CD4-positive, alpha-beta T cell treated with Interleukin-10 for 1 hour (primary cell): ENCODE data around the gene NKX3-2.
"Not testable (repeated sequence)": the region's sequence is repeated elsewhere in the genome, so short reads cannot be mapped to it uniquely, and the experiment has no call there.

Source experiments
- DNase-seq: peaks from one replicate; pipeline ENCODE4 v3.0.0-alpha.2; 2020

The NKX3-2 gene

DNA sequence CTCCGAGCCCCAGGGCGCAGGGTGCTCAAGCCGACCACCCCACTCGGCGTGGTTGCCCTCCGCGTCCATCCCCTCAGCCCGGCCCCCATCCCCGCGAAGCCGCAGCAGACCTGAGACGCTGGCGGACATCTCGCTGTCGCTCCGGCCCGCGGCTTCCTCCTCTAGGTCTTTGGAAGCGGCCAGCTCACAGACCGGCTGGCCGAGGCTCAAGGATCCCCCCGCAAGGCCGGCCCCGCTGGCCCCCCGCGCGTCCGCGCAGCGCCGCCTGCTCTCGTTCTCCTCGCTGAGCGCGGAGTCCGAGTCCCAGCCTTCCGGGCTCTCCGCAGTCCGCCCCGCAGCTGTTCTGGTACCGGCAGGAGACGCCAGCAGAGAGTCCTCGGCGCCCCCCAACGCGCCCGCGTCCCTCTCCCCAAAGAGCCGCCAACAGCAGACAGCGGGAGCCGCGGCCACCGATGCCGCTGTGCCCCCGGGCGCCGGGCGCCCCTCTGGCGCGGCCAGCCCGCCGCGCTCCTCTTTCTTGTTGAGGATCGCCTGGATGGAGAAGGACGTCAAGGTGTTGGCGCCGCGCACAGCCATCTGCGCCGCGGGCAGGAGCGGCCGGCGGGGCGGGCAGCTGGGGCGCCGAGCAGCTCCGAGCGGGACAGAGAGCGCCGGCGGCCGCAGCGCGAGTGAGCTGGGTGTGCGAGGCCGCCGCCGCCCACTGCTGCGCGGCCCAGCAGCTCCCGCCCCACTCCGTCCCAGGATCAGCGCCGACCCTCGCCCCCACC, at the start of gene NKX3-2:
TSS of gene NKX3-2 (minus strand) at position 670 of the 767 bp plus-strand sequence. CDS start at position 576, 94 bp downstream.
- no peak for DNase-seq

- no peak for DNase-seq
Measured at GRCh38 chr4:13592220-13592619, 47.9 kb upstream of the NKX3-2 start.

- no peak for DNase-seq
Measured at GRCh38 chr4:13590766-13591165, 46.5 kb upstream of the NKX3-2 start.

- no peak for DNase-seq
Measured at GRCh38 chr4:13588954-13589353, 44.6 kb upstream of the NKX3-2 start.

DNA sequence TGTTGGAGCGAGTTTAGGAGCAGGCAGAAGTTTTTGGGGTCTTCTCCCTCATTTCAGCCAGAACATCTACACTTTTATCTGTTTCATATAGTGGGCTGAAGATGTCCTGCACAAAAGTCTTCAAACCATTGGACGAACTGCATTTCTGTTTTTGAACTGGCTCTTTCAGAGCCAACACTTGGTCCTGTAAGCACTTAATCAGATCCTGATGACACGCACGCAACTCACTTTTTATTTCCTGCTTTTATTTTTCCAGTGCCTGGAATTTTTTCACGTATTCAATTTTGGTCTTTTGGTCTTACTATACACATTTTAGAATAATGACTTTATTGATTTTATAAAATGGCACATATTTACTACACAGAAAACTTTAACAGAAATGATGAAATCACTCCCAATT, 40.2 kb upstream of the NKX3-2 start:
- DNase-seq: no peak

DNA sequence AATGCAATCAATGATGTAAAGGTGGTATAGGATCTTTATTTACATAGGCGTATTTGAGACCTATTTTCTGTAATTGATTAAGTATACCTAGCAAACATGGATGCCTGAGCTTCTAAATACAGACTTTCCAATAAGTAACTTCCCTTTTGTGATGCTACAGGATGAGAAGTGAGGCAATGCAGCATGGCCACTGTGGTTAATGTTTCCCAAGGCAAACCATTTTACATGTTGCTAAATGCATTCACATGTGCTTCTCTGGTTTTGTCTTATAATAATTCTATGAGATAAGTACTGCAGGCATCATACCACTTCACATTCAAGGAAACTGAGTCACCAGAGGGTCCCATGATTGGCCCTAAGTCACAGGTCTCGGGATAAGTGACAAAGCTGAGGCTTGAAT, 35.7 kb upstream of the NKX3-2 start:
- no peak for DNase-seq

GRCh38 chr4:13577660-13578059, 33.4 kb upstream of the NKX3-2 start:
- no peak for DNase-seq

DNA sequence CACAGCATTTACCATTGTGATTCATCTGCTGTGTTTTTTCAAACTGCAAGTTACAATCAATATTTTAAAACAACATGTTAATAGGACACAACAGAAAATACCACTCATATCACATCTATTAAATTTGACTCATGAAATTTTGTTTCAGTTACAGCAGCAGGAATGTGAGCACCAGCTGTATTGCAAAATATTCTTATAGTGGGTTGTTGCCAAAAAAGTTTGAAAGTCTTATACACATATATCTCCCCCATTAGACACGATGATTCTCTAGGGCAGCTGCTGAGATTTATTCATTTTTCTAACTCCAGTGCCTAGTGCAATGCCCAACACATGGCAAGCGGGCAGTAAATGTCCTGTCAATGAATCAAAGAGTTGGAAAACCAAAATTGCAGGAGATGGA, 26.6 kb upstream of the NKX3-2 start:
- no peak for DNase-seq

GRCh38 chr4:13567125-13567524, 22.8 kb upstream of the NKX3-2 start:
- no peak for DNase-seq

DNA sequence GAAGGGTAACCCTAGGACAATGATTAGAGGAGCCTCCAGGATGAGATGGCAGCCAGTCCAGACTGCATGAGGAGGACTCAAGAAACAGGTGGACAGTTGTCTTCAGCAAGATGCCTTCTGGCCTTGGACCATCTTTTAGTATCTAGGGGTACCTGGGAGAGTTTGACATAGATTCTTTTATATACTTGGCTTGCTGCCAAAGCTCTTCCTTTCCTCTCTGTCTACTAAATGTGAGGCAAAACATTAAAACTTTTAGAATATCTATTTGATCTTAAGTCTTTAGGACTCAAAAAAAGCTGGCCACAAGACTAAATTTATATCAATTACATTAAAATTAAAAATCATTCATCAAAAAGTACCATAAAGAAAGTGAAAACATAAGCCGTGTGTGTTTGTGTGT, 18.6 kb upstream of the NKX3-2 start:
- no peak for DNase-seq

- DNase-seq: no peak
Measured at GRCh38 chr4:13561673-13562072, 17.4 kb upstream of the NKX3-2 start.

DNA sequence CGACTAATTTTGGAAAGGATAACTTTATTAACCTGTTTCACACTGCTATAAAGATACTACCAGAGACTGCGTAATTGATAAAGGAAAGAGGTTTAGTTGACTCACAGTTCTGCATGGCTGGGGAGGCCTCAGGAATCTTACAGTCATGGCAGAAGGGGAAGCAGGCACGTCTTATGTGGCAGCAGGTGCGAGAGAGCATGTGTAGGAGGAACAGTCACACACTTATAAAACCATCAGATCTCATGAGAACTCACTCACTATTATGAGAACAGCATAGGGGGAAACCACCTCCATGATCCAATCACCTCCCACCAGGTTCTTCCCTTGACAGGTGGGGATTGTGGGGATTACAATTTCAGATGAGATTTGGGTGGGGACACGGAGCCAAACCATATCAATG, 15.8 kb upstream of the NKX3-2 start:
- DNase-seq: not testable (repeated sequence)

DNA sequence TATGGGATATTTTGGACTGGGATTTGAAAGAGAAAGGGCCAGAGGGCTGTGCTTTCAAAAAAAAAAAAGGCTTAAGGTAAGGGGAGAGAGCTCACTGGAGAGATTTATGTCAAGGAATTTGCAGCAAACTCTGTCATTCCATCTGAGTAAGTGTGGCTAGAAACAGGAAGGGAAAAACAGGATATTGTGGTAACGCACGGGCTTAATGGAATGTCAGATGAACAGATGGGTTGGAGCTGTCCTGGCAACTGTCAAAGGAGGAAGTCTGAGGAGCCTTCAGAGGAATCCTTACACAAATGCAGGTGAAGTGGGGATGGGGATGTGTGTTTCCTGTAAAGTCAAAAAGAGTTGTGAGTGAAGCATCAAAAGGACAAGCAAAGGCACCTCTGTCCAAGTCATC, 15.1 kb upstream of the NKX3-2 start:
- DNase-seq: no peak

DNA sequence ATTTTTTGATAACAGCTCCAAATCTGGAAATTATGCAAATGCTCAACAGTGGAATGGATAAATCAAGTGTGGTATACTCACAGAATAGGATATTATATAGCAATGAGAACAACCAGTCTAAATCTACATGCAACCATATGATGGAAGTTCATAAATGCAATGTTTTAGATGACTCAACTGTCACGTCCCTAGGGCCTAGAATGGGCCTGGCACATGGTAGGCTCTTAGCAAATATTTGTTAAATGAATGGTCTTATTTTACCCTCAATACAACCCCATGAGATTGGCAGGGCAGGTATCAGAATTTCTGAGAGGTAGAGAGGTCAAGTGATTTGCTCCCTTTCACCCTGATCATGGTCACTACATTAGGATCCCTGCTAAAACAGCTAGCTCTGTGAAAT, 14.6 kb upstream of the NKX3-2 start:
- no peak for DNase-seq

- DNase-seq: no peak
Measured at GRCh38 chr4:13555325-13555724, 11.0 kb upstream of the NKX3-2 start.

- no peak for DNase-seq
Measured at GRCh38 chr4:13553081-13553480, 8.8 kb upstream of the NKX3-2 start.

DNA sequence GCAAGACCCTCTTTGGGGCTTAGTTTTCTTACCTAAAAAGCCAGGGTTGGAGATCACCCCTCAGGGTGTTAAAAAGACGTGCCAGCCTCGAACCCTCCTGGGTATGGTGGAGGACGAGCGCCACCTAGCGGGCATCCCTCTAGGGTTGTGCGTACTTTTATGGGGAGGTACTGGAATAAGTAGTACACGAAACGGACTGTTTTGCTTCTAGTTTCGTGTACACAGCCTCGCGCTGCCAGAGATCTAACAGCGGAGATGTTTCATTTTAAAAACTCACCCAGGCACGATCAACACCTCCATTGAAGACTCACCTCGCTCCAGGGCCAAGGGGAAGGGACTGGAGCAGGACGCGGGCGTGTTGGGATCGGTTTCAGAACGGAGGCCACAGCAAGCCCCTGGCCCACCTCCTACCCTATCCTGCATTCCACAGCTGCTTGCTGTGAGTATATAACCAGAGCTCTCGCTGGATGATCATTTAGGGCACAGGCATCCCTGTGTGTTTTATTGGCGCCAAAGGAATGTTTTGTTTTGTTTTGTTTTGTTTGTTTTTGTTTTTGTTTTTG, 4.8 kb upstream of the NKX3-2 start:
- DNase-seq: peak; percentile 80

DNA sequence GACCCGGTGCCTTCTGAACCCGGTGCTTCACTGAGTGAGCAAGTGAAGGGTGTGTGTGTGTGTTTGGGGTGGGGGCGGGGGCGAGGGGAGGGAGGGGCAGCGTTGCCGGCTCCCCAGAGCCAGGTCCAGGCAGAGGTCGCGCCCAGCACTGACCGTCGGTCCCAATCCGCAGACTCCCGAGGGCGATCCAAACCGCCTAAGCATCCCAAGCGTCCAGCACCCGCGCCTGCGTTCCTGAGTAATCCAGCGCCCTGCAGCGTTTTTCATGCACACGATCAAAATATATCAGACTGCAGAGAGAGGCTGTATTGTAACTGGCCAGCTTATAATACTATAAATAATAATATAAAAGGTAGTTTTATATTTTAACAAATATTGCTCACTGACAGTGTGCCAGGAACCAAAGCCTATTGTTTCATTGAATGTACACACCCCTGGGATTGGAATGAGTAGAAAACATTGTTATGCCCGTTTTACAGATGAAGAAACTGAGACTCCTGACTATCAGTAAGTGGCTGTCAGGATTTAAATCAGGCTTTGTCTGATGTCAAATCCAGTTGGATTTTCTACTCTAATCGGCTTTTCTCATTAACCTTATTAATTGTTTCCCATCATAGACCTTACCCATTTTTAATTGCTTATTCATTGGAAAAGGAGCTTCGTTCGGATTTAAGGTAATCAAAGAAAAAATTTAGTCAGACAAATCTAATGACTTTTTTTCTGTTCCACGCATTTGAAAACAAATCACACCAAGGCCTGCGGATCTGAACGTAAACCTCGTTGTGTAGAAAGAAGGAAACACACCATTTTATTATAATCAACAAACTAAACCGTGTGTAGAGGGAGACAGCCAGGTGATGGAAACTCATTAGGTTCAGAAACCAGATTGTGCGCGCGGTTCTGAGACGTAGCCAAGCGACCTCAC, 4.0 kb upstream of the NKX3-2 start:
- DNase-seq: no peak

GRCh38 chr4:13547485-13548041, 3.3 kb upstream of the NKX3-2 start:
- DNase-seq: peak; percentile 37

DNA sequence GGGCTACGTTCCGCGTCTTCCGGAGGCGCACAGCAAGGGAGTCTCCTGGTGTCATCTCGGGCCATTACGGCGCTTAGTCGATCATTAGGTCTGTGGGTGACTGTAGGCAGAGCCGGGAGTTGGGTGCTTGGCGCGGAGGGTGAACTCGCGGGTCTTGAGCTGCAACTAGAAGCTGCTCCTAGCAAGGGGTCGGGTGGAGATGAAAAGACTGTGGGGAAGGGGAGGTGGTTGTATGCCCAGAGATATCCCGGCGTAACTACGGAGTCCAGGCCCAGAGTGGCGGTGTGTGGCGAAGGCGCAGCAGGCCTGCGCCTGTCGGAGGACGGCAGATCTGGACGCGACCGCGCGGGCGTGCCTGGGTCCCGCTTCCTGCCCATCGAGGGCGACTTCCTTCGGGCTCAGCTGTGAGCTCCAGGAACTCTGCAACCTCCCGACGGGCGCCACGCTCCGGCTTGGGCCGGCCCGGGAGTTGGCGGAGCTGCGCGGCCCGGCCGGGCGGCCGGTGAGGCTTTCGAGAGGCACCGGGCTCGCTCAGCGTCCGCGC, 2.7 kb upstream of the NKX3-2 start:
- no peak for DNase-seq

GRCh38 chr4:13546142-13546940, 2.0 kb upstream of the NKX3-2 start:
- DNase-seq: no peak

DNA sequence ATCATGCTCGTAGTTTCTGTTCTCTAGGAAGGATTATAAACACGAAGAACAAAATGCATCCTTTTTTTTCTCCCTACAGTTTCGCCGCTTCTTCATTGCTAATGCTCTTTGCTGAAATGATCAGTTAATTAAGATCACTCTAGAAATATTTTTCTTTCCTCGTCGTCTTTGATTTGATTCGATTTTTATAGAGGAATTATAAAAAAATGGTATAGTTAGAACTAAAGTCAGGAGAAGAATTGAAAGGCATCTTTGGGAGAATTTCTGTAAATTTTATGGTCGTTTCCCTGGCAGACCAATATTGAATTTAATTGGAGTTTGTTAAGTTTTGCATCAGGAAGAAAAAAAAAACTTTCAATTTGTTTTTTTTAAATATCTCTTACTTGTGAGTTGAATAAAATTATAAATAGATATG, 1.1 kb upstream of the NKX3-2 start:
- DNase-seq: no peak
